ENCODE measurements around the gene C1orf50. TPM values are rescaled to one million over a fixed set of nuclear protein-coding genes. Genes with fewer than 3 reads are reported as not detected.
A peak's percentile ranks its signal among the peaks of the same experiment; 100 is the strongest.

The C1orf50 gene
- total and polyA plus RNA-seq, 2 donors from 2014 or later: 7.5 to 14.6 TPM

DNA sequence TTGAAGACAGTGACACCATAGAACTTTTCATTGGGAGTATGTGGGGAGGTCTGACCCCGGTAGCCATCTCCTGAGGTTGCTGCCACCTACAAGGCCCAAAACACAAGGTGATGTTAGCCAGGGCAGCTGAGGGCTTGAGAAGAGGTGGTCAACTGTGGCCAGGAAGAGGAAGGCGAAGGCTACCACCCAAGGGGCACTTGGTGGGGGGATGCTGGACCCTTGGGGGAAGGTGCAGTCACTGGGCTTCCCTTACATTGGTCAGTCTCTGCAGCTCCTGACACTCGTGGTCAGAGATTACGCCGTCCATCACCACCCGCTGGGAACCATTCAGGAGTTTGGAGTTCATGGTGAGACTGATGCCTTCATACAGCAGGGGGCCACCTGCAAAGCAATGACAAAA is 14.8 kb upstream of the C1orf50 start:
- Histone ChIP-seq H3K9me3 (ENCODE audit: control insufficient read depth in 2 of 3, insufficient read depth in 1 of 3, low read length in 3 of 3) (no peaks in the 10 kb centered on the region), H3K27ac (ENCODE audit: low read depth in 2 of 2, low read length in 2 of 2) (no peak overlapping the region), H3K36me3 (ENCODE audit: control insufficient read depth in 2 of 3, insufficient read depth in 3 of 3, low read length in 3 of 3) (peaks cover 14 to 49% (median 40%) of the 10 kb centered on the region in 3 donors), H3K4me1 (ENCODE audit: control insufficient read depth in 2 of 3, insufficient read depth in 2 of 3, low read depth in 1 of 3, low read length in 3 of 3) (no peaks in the 10 kb centered on the region), H3K27me3 (ENCODE audit: control insufficient read depth, insufficient read depth, low read length) (no peaks in the 10 kb centered on the region), H3K4me3 (ENCODE audit: low read length in 3 of 3) (no peak overlapping the region), H3K9ac (ENCODE audit: low read length in 3 of 3) (no peak overlapping the region)
- TF ChIP-seq, protein P1, sequence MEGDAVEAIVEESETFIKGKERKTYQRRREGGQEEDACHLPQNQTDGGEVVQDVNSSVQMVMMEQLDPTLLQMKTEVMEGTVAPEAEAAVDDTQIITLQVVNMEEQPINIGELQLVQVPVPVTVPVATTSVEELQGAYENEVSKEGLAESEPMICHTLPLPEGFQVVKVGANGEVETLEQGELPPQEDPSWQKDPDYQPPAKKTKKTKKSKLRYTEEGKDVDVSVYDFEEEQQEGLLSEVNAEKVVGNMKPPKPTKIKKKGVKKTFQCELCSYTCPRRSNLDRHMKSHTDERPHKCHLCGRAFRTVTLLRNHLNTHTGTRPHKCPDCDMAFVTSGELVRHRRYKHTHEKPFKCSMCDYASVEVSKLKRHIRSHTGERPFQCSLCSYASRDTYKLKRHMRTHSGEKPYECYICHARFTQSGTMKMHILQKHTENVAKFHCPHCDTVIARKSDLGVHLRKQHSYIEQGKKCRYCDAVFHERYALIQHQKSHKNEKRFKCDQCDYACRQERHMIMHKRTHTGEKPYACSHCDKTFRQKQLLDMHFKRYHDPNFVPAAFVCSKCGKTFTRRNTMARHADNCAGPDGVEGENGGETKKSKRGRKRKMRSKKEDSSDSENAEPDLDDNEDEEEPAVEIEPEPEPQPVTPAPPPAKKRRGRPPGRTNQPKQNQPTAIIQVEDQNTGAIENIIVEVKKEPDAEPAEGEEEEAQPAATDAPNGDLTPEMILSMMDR (IDR thresholded peaks at IDR 0.05; ENCODE audit: borderline replicate concordance, extremely low read depth, insufficient read depth): no peak
- FAIRE-seq (no peak), DNase-seq (no peak)
- intact Hi-C loops (cut with DNase I): no loop called here

- intact Hi-C loops (cut with DNase I): no loop called here
- Histone ChIP-seq H3K9me3 (ENCODE audit: control insufficient read depth in 2 of 3, insufficient read depth in 1 of 3, low read length in 3 of 3) (no peaks in the 10 kb centered on the region), H3K36me3 (ENCODE audit: control insufficient read depth in 2 of 3, insufficient read depth in 3 of 3, low read length in 3 of 3) (peaks cover 18 to 50% (median 45%) of the 10 kb centered on the region in 3 donors), H3K4me3 (ENCODE audit: low read length in 3 of 3) (no peak overlapping the region), H3K27me3 (ENCODE audit: control insufficient read depth, insufficient read depth, low read length) (no peaks in the 10 kb centered on the region), H3K4me1 (ENCODE audit: control insufficient read depth in 2 of 3, insufficient read depth in 2 of 3, low read depth in 1 of 3, low read length in 3 of 3) (no peaks in the 10 kb centered on the region), H3K9ac (ENCODE audit: low read length in 3 of 3) (no peak overlapping the region), H3K27ac (ENCODE audit: low read depth in 2 of 2, low read length in 2 of 2) (no peak overlapping the region)
- DNase-seq: no peak
- FAIRE-seq: no peak
- TF ChIP-seq, protein P1 (IDR thresholded peaks at IDR 0.05; ENCODE audit: borderline replicate concordance, extremely low read depth, insufficient read depth): no peak
These were observed 14.0 kb upstream of the C1orf50 start for GRCh38 chr1:42753070-42753469.

DNA sequence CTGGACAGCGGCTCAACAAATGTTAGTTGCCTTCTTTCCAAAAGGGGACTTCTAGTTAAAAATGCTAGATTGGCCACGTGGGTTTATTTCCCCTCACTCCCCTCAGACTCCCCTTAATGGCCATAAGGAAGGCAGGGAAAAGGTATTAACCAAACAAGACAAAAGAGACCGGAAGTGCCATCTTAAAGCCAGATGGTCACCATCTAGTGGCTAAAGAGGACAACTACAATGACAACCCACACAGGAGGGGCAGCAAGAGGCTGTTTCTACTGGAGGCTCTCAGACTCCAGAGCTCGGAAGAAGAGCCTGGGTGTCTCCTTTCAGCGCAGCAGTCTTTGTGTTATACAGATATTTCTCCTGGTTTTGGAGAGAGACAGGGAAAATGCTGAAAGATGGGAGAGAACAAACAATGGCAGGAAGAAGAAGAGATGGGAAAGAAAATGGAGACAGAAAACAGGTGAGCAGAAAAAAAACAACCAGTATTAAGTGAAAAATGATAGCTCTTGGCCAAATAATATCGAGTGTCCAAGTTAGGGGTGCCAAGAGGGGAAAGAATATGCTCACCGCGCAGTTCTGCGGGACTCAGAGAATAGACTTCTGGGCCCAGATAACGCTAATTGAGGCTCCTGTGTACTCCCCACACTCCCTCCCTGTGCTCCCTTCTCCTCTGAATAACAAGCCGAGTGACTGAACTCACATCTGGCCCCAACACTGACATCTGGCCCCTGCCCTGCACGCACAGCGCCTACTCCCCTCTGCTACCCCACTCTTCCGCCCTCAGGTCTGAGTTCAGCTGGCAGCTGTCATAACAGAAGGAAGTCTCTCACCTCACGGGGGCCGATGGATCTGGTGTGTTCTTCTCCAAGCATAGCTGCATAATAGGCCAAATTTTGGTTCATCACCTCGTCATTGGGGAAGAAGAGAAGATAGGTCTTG is 9.8 kb upstream of the C1orf50 start:
- DNase-seq (peak in 3 of 5 donors; percentile 48 to 84 (median 71)), FAIRE-seq (no peak)
- intact Hi-C loops (cut with DNase I): no loop called here
- Histone ChIP-seq H3K9ac (ENCODE audit: low read length in 3 of 3) (no peak overlapping the region), H3K27me3 (ENCODE audit: control insufficient read depth, insufficient read depth, low read length) (no peaks in the 10 kb centered on the region), H3K27ac (ENCODE audit: low read depth in 2 of 2, low read length in 2 of 2) (no peak overlapping the region), H3K36me3 (ENCODE audit: control insufficient read depth in 2 of 3, insufficient read depth in 3 of 3, low read length in 3 of 3) (peaks cover 16 to 39% (median 35%) of the 10 kb centered on the region in 3 donors), H3K4me1 (ENCODE audit: control insufficient read depth in 2 of 3, insufficient read depth in 2 of 3, low read depth in 1 of 3, low read length in 3 of 3) (peaks cover 0 to 2% (median 0%) of the 10 kb centered on the region in 3 donors), H3K9me3 (ENCODE audit: control insufficient read depth in 2 of 3, insufficient read depth in 1 of 3, low read length in 3 of 3) (no peaks in the 10 kb centered on the region), H3K4me3 (ENCODE audit: low read length in 3 of 3) (no peak overlapping the region)
- TF ChIP-seq, protein P1 (IDR thresholded peaks at IDR 0.05; ENCODE audit: borderline replicate concordance, extremely low read depth, insufficient read depth): peak; percentile 59
